ENCODE data around the gene TGFBR3. TPM values are rescaled to one million over a fixed set of nuclear protein-coding genes. Genes with fewer than 3 reads are reported as not detected.

TGFBR3 gene
- total and polyA plus RNA-seq, 7 donors: 1.2 to 170 (median 92.2) TPM

DNA sequence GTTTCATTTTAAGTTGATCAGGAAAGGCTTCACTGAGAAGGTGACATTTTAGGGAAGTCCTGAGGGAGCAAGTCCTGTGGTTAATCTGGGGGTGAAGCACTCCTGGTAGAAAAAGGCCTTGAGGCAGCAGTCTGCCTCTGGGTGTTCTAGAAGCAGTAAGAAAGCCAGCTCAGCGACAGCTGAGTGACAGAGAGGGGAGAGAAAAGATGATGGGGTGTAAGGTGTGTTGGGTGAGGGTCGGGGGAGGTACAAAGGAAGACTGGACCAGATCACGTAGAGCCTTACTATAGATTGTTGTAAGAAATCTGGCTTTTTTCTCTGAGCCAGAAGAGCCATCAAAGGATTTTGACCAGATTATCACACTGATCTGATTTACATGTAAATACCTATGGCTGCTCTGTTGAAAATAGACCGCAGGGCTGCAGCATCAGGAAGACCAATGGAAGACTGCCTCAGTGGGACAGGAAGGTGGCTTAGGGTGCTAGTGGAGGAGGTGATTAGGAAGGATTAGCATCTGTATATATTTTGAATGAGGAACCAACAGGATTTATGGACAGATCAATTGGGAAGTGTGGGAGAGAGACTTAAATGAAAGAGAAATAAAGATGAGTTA is 254.1 kb downstream of the TGFBR3 start:
- no peaks in the 10 kb centered on the region for H3K27me3 ChIP-seq
- 90 to 95% methylated on average over 4 of the region's 4 CpGs for WGBS, 2 donors
- no peak overlapping the region for H3K27ac ChIP-seq
- intact Hi-C loops (cut with DNase I): no loop called here
- H3K4me1 ChIP-seq: no peaks in the 10 kb centered on the region
- no peak overlapping the region for H3K4me3 ChIP-seq
- no peaks in the 10 kb centered on the region for H3K36me3 ChIP-seq
- no peak for DNase-seq
- TF ChIP-seq POLR2AphosphoS5 (IDR thresholded peaks at IDR 0.05) (no peak), EP300 (IDR thresholded peaks at IDR 0.05) (no peak), POLR2A (IDR thresholded peaks at IDR 0.05) (no peak)
- TF ChIP-seq, protein P1, sequence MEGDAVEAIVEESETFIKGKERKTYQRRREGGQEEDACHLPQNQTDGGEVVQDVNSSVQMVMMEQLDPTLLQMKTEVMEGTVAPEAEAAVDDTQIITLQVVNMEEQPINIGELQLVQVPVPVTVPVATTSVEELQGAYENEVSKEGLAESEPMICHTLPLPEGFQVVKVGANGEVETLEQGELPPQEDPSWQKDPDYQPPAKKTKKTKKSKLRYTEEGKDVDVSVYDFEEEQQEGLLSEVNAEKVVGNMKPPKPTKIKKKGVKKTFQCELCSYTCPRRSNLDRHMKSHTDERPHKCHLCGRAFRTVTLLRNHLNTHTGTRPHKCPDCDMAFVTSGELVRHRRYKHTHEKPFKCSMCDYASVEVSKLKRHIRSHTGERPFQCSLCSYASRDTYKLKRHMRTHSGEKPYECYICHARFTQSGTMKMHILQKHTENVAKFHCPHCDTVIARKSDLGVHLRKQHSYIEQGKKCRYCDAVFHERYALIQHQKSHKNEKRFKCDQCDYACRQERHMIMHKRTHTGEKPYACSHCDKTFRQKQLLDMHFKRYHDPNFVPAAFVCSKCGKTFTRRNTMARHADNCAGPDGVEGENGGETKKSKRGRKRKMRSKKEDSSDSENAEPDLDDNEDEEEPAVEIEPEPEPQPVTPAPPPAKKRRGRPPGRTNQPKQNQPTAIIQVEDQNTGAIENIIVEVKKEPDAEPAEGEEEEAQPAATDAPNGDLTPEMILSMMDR (IDR thresholded peaks at IDR 0.05): no peak
- no peaks in the 10 kb centered on the region for H3K9me3 ChIP-seq

GRCh38 chr1:91630803-91631202 is 255.1 kb downstream of the TGFBR3 start:
- no peaks in the 10 kb centered on the region for H3K36me3 ChIP-seq
- intact Hi-C loops (cut with DNase I): no loop called here
- H3K9me3 ChIP-seq: no peaks in the 10 kb centered on the region
- no peaks in the 10 kb centered on the region for H3K4me1 ChIP-seq
- no peak for DNase-seq
- no peak overlapping the region for H3K4me3 ChIP-seq
- no peaks in the 10 kb centered on the region for H3K27me3 ChIP-seq
- no peak overlapping the region for H3K27ac ChIP-seq
- TF ChIP-seq POLR2A (IDR thresholded peaks at IDR 0.05): no peak
- TF ChIP-seq, protein P1 (IDR thresholded peaks at IDR 0.05): no peak
- no peak for TF ChIP-seq POLR2AphosphoS5 (IDR thresholded peaks at IDR 0.05)
- TF ChIP-seq EP300 (IDR thresholded peaks at IDR 0.05): no peak

Small RNA genes within 50 kb of the gene (small RNA-seq; reads per million reads assigned to genes)
- 0 reads per million in 3 donors for gene RN7SL653P

Other genes with a start within 250 kb of the TGFBR3 start
- gene BRDT, start 63.2 kb upstream of the TGFBR3 start, total RNA-seq: not detected
- not detected for gene BRDT, start 63.2 kb upstream of the TGFBR3 start, polyA plus RNA-seq
- 1 to 10 TPM in 2 of 4 donors, under 1 TPM in 2; 0.55 to 1.9 (median 0.86) TPM for gene EPHX4, start 143.8 kb upstream of the TGFBR3 start, total RNA-seq
- 1 to 10 TPM in 1 of 3 donors, under 1 TPM in 1, not detected in 1; 0.38 to 1.2 TPM for gene EPHX4, start 143.8 kb upstream of the TGFBR3 start, polyA plus RNA-seq
- not detected for gene SETSIP, start 189.3 kb upstream of the TGFBR3 start, total RNA-seq
- gene SETSIP, start 189.3 kb upstream of the TGFBR3 start, polyA plus RNA-seq: under 1 TPM in 1 of 3 donors, not detected in 2; 0.10 TPM
- gene BTBD8, start 194.2 kb upstream of the TGFBR3 start, total RNA-seq: 1 to 10 TPM; 4.9 to 8.3 (median 7.9) TPM
- gene BTBD8, start 194.2 kb upstream of the TGFBR3 start, polyA plus RNA-seq: 1 to 10 TPM in 2 of 3 donors, under 1 TPM in 1; 0.99 to 1.4 (median 1.2) TPM